Measurements from ENCODE around the gene SH3BGR. TPM values are rescaled to one million over a fixed set of nuclear protein-coding genes. Genes with fewer than 3 reads are reported as not detected.

Gene SH3BGR
- polyA plus RNA-seq, 1 experiment: 2.7 TPM

GRCh38 chr21:39533545-39534380 lies 82.0 kb downstream of the SH3BGR start:
- DNase-seq (ENCODE audit: low read depth, low spot score): no peak
- no peaks in the 10 kb centered on the region for H3K9me3 ChIP-seq (ENCODE audit: control insufficient read depth, insufficient read depth, low read length)
- no peak overlapping the region for H3K4me3 ChIP-seq (ENCODE audit: low read depth, low read length)
- no peaks in the 10 kb centered on the region for H3K27me3 ChIP-seq (ENCODE audit: control insufficient read depth, insufficient read depth, low read length)
- ChIA-PET POLR2A (interaction anchor here (0.6 kb wide), 1 partner anchor 164 kb away, joined by 4 read pairs; no protein-coding TSS in a partner anchor), CTCF (interaction anchor here (0.7 to 2.4 kb wide), 3 partner anchors 16 to 182 kb away, joined by 3 to 15 read pairs (median 6); no protein-coding TSS in a partner anchor)
- TF ChIP-seq, protein P1, sequence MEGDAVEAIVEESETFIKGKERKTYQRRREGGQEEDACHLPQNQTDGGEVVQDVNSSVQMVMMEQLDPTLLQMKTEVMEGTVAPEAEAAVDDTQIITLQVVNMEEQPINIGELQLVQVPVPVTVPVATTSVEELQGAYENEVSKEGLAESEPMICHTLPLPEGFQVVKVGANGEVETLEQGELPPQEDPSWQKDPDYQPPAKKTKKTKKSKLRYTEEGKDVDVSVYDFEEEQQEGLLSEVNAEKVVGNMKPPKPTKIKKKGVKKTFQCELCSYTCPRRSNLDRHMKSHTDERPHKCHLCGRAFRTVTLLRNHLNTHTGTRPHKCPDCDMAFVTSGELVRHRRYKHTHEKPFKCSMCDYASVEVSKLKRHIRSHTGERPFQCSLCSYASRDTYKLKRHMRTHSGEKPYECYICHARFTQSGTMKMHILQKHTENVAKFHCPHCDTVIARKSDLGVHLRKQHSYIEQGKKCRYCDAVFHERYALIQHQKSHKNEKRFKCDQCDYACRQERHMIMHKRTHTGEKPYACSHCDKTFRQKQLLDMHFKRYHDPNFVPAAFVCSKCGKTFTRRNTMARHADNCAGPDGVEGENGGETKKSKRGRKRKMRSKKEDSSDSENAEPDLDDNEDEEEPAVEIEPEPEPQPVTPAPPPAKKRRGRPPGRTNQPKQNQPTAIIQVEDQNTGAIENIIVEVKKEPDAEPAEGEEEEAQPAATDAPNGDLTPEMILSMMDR (IDR thresholded peaks at IDR 0.05; ENCODE audit: low read depth, low read length): no peak
- H3K27ac ChIP-seq (ENCODE audit: low read depth, low read length): no peak overlapping the region

GRCh38 chr21:39535646-39536437 lies 84.1 kb downstream of the SH3BGR start:
- TF ChIP-seq, protein P1 (IDR thresholded peaks at IDR 0.05; ENCODE audit: low read depth, low read length): no peak
- POLR2A ChIA-PET: no interaction called here

GRCh38 chr21:39536835-39537234 lies 85.1 kb downstream of the SH3BGR start:
- TF ChIP-seq, protein P1 (IDR thresholded peaks at IDR 0.05; ENCODE audit: low read depth, low read length): no peak
- Histone ChIP-seq H3K27ac (ENCODE audit: low read depth, low read length) (no peak overlapping the region), H3K27me3 (ENCODE audit: control insufficient read depth, insufficient read depth, low read length) (no peaks in the 10 kb centered on the region), H3K4me3 (ENCODE audit: low read depth, low read length) (no peak overlapping the region), H3K9me3 (ENCODE audit: control insufficient read depth, insufficient read depth, low read length) (no peaks in the 10 kb centered on the region)
- DNase-seq (ENCODE audit: low read depth, low spot score): no peak
- ChIA-PET CTCF (interaction anchor here (1.5 kb wide), 1 partner anchor 18 kb away, joined by 5 read pairs; no protein-coding TSS in a partner anchor), POLR2A (no interaction called here)

More at GRCh38 chr21:39535646-39536437, 84.1 kb downstream of the SH3BGR start:
- no peak overlapping the region for H3K4me3 ChIP-seq (ENCODE audit: low read depth, low read length)
- no peaks in the 10 kb centered on the region for H3K27me3 ChIP-seq (ENCODE audit: control insufficient read depth, insufficient read depth, low read length)
- no peak for DNase-seq (ENCODE audit: low read depth, low spot score)
- no peaks in the 10 kb centered on the region for H3K9me3 ChIP-seq (ENCODE audit: control insufficient read depth, insufficient read depth, low read length)
- no peak overlapping the region for H3K27ac ChIP-seq (ENCODE audit: low read depth, low read length)
- CTCF ChIA-PET: interaction anchor here (0.7 to 1.5 kb wide), 2 partner anchors 17 to 37 kb away, joined by 3 to 5 read pairs; no protein-coding TSS in a partner anchor

DNA sequence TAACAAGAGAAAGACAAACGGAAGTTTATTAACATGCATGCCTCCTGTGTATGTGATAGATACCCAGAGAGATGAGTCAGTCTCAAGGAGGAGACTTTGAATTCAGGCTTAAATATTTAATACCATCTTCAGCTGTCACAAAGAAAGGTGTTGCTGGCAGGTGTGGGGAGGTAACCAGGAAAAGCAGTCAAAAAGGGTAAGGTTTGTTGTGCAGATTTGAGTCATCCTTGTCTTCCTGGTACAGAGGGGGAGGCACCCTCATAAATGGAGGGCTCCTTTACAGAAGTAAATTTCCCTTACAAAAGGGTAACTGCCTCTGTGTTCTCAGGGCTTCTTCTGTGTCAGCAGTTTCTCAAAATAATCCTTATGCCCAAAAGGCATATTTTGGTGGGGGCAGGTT lies 85.8 kb downstream of the SH3BGR start:
- no peak overlapping the region for H3K27ac ChIP-seq (ENCODE audit: low read depth, low read length)
- H3K4me3 ChIP-seq (ENCODE audit: low read depth, low read length): no peak overlapping the region
- POLR2A ChIA-PET: no interaction called here
- no peaks in the 10 kb centered on the region for H3K27me3 ChIP-seq (ENCODE audit: control insufficient read depth, insufficient read depth, low read length)
- H3K9me3 ChIP-seq (ENCODE audit: control insufficient read depth, insufficient read depth, low read length): no peaks in the 10 kb centered on the region
- CTCF ChIA-PET: no interaction called here
- TF ChIP-seq, protein P1 (IDR thresholded peaks at IDR 0.05; ENCODE audit: low read depth, low read length): no peak
- DNase-seq (ENCODE audit: low read depth, low spot score): no peak

Measured in AG04450 (cell line).